ENCODE measurements around the gene LTBP1. TPM values are rescaled to one million over a fixed set of nuclear protein-coding genes. Genes with fewer than 3 reads are reported as not detected.

The LTBP1 gene
- total RNA-seq, 1 experiment from 2014 or later, result 28.5 TPM

GRCh38 chr2:33222309-33222708 is 275.6 kb downstream of the LTBP1 start:
- H3K4me2 ChIP-seq (ENCODE audit: insufficient read depth, insufficient read length, low read length), result no peak overlapping the region
- no peak overlapping the region for H2BK120ac ChIP-seq (ENCODE audit: low read depth, low read length, poor library complexity, severe bottlenecking)
- H4K91ac ChIP-seq (ENCODE audit: insufficient read length, low read depth, low read length), result no peak overlapping the region
- H2AFZ ChIP-seq (ENCODE audit: low read length), result no peak overlapping the region
- no peaks in the 10 kb centered on the region for H3K79me2 ChIP-seq (ENCODE audit: insufficient read depth, low read length)
- H3K4ac ChIP-seq (ENCODE audit: low read depth, low read length), result no peak overlapping the region
- no peak overlapping the region for H4K5ac ChIP-seq (ENCODE audit: insufficient read length, low read depth, low read length)
- H3K79me1 ChIP-seq (ENCODE audit: insufficient read depth, low read depth, low read length, poor library complexity, severe bottlenecking), result no peaks in the 10 kb centered on the region
- no peak overlapping the region for H3K14ac ChIP-seq (ENCODE audit: insufficient read depth, low read length)
- no peak for DNase-seq
- no peak overlapping the region for H2BK5ac ChIP-seq (ENCODE audit: insufficient read length, low read length)
- no CpG with 5 or more reads among the region's 1 CpG for WGBS (ENCODE audit: extremely low coverage, insufficient read length, low lambda C conversion rate)
- no peaks in the 10 kb centered on the region for H3K27me3 ChIP-seq (ENCODE audit: insufficient read depth, low read length)
- no peak overlapping the region for H2BK20ac ChIP-seq (ENCODE audit: low read depth, low read length, poor library complexity, severe bottlenecking)
- H3K27ac ChIP-seq (ENCODE audit: insufficient read length, low read depth, low read length), result no peak overlapping the region
- no peak overlapping the region for H3K4me3 Mint-ChIP-seq
- no peak overlapping the region for H3K18ac ChIP-seq (ENCODE audit: insufficient read length, low read depth, low read length)
- no peak overlapping the region for H2BK15ac ChIP-seq (ENCODE audit: low read depth, low read length)
- H3K4me1 ChIP-seq (ENCODE audit: insufficient read depth, low read length), result no peaks in the 10 kb centered on the region; the same call in 1 of the 2 replicates
- H3K27ac Mint-ChIP-seq, result no peak overlapping the region
- H4K8ac ChIP-seq (replicated peaks; ENCODE audit: insufficient read length, low read depth, low read length), result no peak overlapping the region
- no peaks in the 10 kb centered on the region for H4K20me1 ChIP-seq (ENCODE audit: control insufficient read depth, insufficient read depth, insufficient read length)
- TF ChIP-seq, protein P1, sequence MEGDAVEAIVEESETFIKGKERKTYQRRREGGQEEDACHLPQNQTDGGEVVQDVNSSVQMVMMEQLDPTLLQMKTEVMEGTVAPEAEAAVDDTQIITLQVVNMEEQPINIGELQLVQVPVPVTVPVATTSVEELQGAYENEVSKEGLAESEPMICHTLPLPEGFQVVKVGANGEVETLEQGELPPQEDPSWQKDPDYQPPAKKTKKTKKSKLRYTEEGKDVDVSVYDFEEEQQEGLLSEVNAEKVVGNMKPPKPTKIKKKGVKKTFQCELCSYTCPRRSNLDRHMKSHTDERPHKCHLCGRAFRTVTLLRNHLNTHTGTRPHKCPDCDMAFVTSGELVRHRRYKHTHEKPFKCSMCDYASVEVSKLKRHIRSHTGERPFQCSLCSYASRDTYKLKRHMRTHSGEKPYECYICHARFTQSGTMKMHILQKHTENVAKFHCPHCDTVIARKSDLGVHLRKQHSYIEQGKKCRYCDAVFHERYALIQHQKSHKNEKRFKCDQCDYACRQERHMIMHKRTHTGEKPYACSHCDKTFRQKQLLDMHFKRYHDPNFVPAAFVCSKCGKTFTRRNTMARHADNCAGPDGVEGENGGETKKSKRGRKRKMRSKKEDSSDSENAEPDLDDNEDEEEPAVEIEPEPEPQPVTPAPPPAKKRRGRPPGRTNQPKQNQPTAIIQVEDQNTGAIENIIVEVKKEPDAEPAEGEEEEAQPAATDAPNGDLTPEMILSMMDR (conservative IDR thresholded peaks at IDR 0.05), result no peak
- no peaks in the 10 kb centered on the region for H3K23me2 ChIP-seq (ENCODE audit: insufficient read length, low read depth, low read length, poor library complexity, severe bottlenecking)
- H3K9me3 Mint-ChIP-seq, result no peaks in the 10 kb centered on the region; a peak in 1 of 5 replicates
- no peaks in the 10 kb centered on the region for H3K27me3 Mint-ChIP-seq (ENCODE audit: low read depth)
- no peak overlapping the region for H2BK12ac ChIP-seq (ENCODE audit: insufficient read length, low read depth, low read length)
- peaks cover 0 to 9% (median 2%) of the 10 kb centered on the region in 3 experiments; a peak in 3 of 7 replicates for H3K36me3 Mint-ChIP-seq (ENCODE audit: insufficient read depth in 1 of 3, low read depth in 3 of 3)
- peaks cover 14 to 18% of the 10 kb centered on the region in 2 experiments for H3K4me1 Mint-ChIP-seq
- H2AK5ac ChIP-seq (ENCODE audit: insufficient read length, low read length), result no peak overlapping the region
- no peak overlapping the region for H3K56ac ChIP-seq (ENCODE audit: insufficient read length, low read depth, low read length)
- no peak overlapping the region for H3K23ac ChIP-seq (ENCODE audit: insufficient read length, low read depth, low read length)
- no peak overlapping the region for H3K9ac ChIP-seq (ENCODE audit: extremely low read depth, insufficient read length, low read length)
- no peaks in the 10 kb centered on the region for H3K9me3 ChIP-seq (ENCODE audit: control insufficient read depth, low read depth, low read length)
- no peak overlapping the region for H3T11ph ChIP-seq (ENCODE audit: low read length)
